HG03565 (cell line): Measurements from ENCODE around the gene RHOV.

Experiments used
- ATAC-seq: cut with Tn5 transposase; IDR thresholded peaks from one replicate; pipeline ENCODE4 v1.9.1; 2021; ENCODE audit warnings: mild to moderate bottlenecking, moderate library complexity; ENCODE audit not compliant: unreplicated experiment

RHOV gene

GRCh38 chr15:40873694-40874561 lies at the start of gene RHOV:
Gene RHOV, minus strand, starts transcription at chr15:40874234. Its CDS starts 95 bp downstream, at chr15:40874139.
- ATAC-seq, result peak; percentile 30

- ATAC-seq, result no peak
Observed at GRCh38 chr15:40923551-40923950, 49.5 kb upstream of the RHOV start.

- ATAC-seq, result no peak
Observed at GRCh38 chr15:40922608-40923005, 48.6 kb upstream of the RHOV start.

GRCh38 chr15:40921949-40922607 lies 48.0 kb upstream of the RHOV start:
- ATAC-seq, result no peak

GRCh38 chr15:40918799-40919392 lies 44.9 kb upstream of the RHOV start:
- no peak for ATAC-seq

GRCh38 chr15:40918146-40918798 lies 44.2 kb upstream of the RHOV start:
- ATAC-seq, result no peak

GRCh38 chr15:40917585-40917984 lies 43.6 kb upstream of the RHOV start:
- ATAC-seq, result no peak

- no peak for ATAC-seq
Observed at GRCh38 chr15:40915679-40916078, 41.6 kb upstream of the RHOV start.

GRCh38 chr15:40915116-40915661 lies 41.2 kb upstream of the RHOV start:
- ATAC-seq, result no peak

- no peak for ATAC-seq
Observed at GRCh38 chr15:40914486-40914885, 40.5 kb upstream of the RHOV start.

GRCh38 chr15:40914013-40914412 lies 40.0 kb upstream of the RHOV start:
- ATAC-seq, result no peak

GRCh38 chr15:40912478-40912877 lies 38.4 kb upstream of the RHOV start:
- ATAC-seq, result no peak

- ATAC-seq, result no peak
Observed at GRCh38 chr15:40911693-40912092, 37.7 kb upstream of the RHOV start.

- no peak for ATAC-seq
Observed at GRCh38 chr15:40911141-40911540, 37.1 kb upstream of the RHOV start.

GRCh38 chr15:40909662-40910630 lies 35.9 kb upstream of the RHOV start:
- ATAC-seq, result no peak

GRCh38 chr15:40908095-40908494 lies 34.1 kb upstream of the RHOV start:
- ATAC-seq, result no peak

- no peak for ATAC-seq
Observed at GRCh38 chr15:40906991-40907802, 33.2 kb upstream of the RHOV start.

- ATAC-seq, result peak; percentile 50
Observed at GRCh38 chr15:40906091-40906990, 32.3 kb upstream of the RHOV start.
